ENCODE data around the gene CNTN5.

Gene CNTN5

GRCh38 chr11:99920956-99921355, 900.2 kb downstream of the CNTN5 start:
- ATAC-seq = no peak
- no peak for TF ChIP-seq ZNF8 (CRISPR knock-in tag; IDR thresholded peaks at IDR 0.05)
- no peak for TF ChIP-seq TCF4 (CRISPR knock-in tag; IDR thresholded peaks at IDR 0.05; ENCODE audit: borderline replicate concordance)
- TF ChIP-seq OSR1 (CRISPR knock-in tag; IDR thresholded peaks at IDR 0.05) = no peak
- no peak for TF ChIP-seq PPARA (CRISPR knock-in tag; IDR thresholded peaks at IDR 0.05; ENCODE audit: borderline replicate concordance)
- no peak for TF ChIP-seq POU6F1 (CRISPR knock-in tag; IDR thresholded peaks at IDR 0.05; ENCODE audit: borderline replicate concordance, low read depth)
- no peak for TF ChIP-seq ZC3H10 (CRISPR knock-in tag; IDR thresholded peaks at IDR 0.05)

- TF ChIP-seq ZNF8 (CRISPR knock-in tag; IDR thresholded peaks at IDR 0.05) (no peak), BACH2 (CRISPR knock-in tag; IDR thresholded peaks at IDR 0.05; ENCODE audit: borderline replicate concordance) (no peak), ISL1 (CRISPR knock-in tag; IDR thresholded peaks at IDR 0.05) (no peak), GLIS3 (CRISPR knock-in tag; IDR thresholded peaks at IDR 0.05) (no peak), ZNF565 (CRISPR knock-in tag; conservative IDR thresholded peaks at IDR 0.05; ENCODE audit: low read depth) (no peak), PPARA (CRISPR knock-in tag; IDR thresholded peaks at IDR 0.05; ENCODE audit: borderline replicate concordance) (no peak), ARNTL (CRISPR knock-in tag; IDR thresholded peaks at IDR 0.05; ENCODE audit: borderline replicate concordance, low read depth) (no peak), SNAI2 (CRISPR knock-in tag; IDR thresholded peaks at IDR 0.05) (no peak), ESRRG (CRISPR knock-in tag; IDR thresholded peaks at IDR 0.05) (no peak), PATZ1 (CRISPR knock-in tag; IDR thresholded peaks at IDR 0.05; ENCODE audit: borderline replicate concordance) (no peak), POU6F1 (CRISPR knock-in tag; IDR thresholded peaks at IDR 0.05; ENCODE audit: borderline replicate concordance, low read depth) (no peak), RARB (CRISPR knock-in tag; IDR thresholded peaks at IDR 0.05) (no peak), ZFP3 (CRISPR knock-in tag; IDR thresholded peaks at IDR 0.05) (no peak), OSR1 (CRISPR knock-in tag; IDR thresholded peaks at IDR 0.05) (no peak), CREB5 (CRISPR knock-in tag; IDR thresholded peaks at IDR 0.05; ENCODE audit: low read depth) (no peak)
- no peak for ATAC-seq
Observed at GRCh38 chr11:99925968-99926367, 905.2 kb downstream of the CNTN5 start.

GRCh38 chr11:99932684-99933083, 911.9 kb downstream of the CNTN5 start:
- TF ChIP-seq OSR1 (CRISPR knock-in tag; IDR thresholded peaks at IDR 0.05) = no peak
- TF ChIP-seq ZNF8 (CRISPR knock-in tag; IDR thresholded peaks at IDR 0.05) = no peak
- no peak for TF ChIP-seq BACH2 (CRISPR knock-in tag; IDR thresholded peaks at IDR 0.05; ENCODE audit: borderline replicate concordance)
- TF ChIP-seq TOX (CRISPR knock-in tag; IDR thresholded peaks at IDR 0.05; ENCODE audit: borderline replicate concordance) = no peak
- TF ChIP-seq ZNF565 (CRISPR knock-in tag; conservative IDR thresholded peaks at IDR 0.05; ENCODE audit: low read depth) = no peak
- TF ChIP-seq PPARA (CRISPR knock-in tag; IDR thresholded peaks at IDR 0.05; ENCODE audit: borderline replicate concordance) = no peak
- no peak for TF ChIP-seq ZFP30 (CRISPR knock-in tag; IDR thresholded peaks at IDR 0.05)
- ATAC-seq = no peak

GRCh38 chr11:99934008-99934407, 913.3 kb downstream of the CNTN5 start:
- ATAC-seq = no peak
- no peak for TF ChIP-seq ARNTL (CRISPR knock-in tag; IDR thresholded peaks at IDR 0.05; ENCODE audit: borderline replicate concordance, low read depth)
- no peak for TF ChIP-seq ZNF8 (CRISPR knock-in tag; IDR thresholded peaks at IDR 0.05)
- no peak for TF ChIP-seq BACH2 (CRISPR knock-in tag; IDR thresholded peaks at IDR 0.05; ENCODE audit: borderline replicate concordance)
- TF ChIP-seq POU6F1 (CRISPR knock-in tag; IDR thresholded peaks at IDR 0.05; ENCODE audit: borderline replicate concordance, low read depth) = no peak
- TF ChIP-seq GLIS3 (CRISPR knock-in tag; IDR thresholded peaks at IDR 0.05) = no peak
- TF ChIP-seq RARB (CRISPR knock-in tag; IDR thresholded peaks at IDR 0.05) = no peak

Data from SK-N-SH treated with all-trans-retinoic acid at 6 μM for 48 hours (cell line).